ENCODE data around the gene NEAT1. TPM values are rescaled to one million over a fixed set of nuclear protein-coding genes. Genes with fewer than 3 reads are reported as not detected.

The NEAT1 gene
- total RNA-seq, 1 experiment from 2014 or later = 564 TPM

DNA sequence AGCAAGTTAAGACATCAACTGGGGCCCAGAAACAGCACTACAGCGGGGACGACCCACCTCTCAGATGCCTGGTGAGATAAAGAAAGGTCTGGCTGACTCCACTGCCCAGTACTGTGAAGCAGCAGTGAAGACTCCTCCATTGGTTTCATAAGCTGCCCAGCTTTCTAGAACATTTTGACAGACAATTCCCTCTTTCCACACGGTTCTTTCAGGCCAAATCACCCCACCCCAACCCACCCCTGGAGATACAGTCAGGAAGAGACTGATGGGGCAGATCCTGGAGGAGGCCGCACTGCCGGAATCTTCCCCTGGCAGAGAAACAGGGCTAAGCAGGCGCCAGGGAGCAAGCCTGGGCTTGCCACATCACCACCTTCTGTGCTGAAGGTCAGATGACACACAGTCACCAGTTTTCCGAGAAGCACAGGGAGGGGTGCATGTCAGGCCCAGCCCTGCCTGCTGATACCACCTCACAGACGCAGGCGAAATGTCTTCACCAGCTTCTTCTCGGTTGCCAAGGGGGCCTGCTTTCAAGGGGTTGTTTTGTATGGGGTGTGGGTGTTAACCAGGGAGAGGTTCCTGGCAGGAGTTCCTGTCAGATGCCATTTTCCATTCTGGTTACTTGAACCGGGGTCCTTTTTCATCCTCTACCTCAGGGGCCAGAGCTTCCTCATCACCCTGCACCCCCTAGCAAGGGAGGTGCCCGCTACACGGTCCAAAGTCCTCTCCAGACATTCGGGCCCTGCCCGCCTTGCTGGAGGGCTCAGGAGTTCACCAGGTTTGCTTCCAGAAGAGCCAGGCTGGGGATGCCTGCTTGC lies 1.4 kb upstream of the NEAT1 start:
- POLR2A ChIA-PET = interaction anchor here (1.1 to 15.5 kb wide), 7 partner anchors 25 to 146 kb away, joined by 3 to 910 read pairs (median 3); partner anchors contain the start of gene MALAT1

More for the DNA sequence above, 1.4 kb upstream of the NEAT1 start:
- ChIA-PET CTCF (no interaction called here), RAD21 (ENCODE audit: low non-redundant PET in 1 of 2, low total read pairs in 2 of 2, uncharacterized antibody in 2 of 2, unreplicated experiment in 2 of 2) (no interaction called here)
- DNase-seq (ENCODE audit: low read depth, low spot score) = peak; percentile 87
- Histone ChIP-seq H3K4me1 (ENCODE audit: control insufficient read depth in 1 of 2, insufficient read depth in 2 of 2, low read length in 2 of 2) (peaks cover 74 to 100% of the 10 kb centered on the region in 2 experiments), H3K79me2 (ENCODE audit: insufficient read depth, low read length) (peaks cover 44% of the 10 kb centered on the region), H3K4me2 (ENCODE audit: low read length) (peak overlapping the region; percentile 96), H4K20me1 (ENCODE audit: insufficient read depth) (peaks cover 24% of the 10 kb centered on the region), H3K9me2 (ENCODE audit: insufficient read depth) (no peaks in the 10 kb centered on the region), H2AFZ (ENCODE audit: low read depth, low read length, poor library complexity, severe bottlenecking) (no peak overlapping the region), H3K27me3 (ENCODE audit: insufficient read depth, low read length) (no peaks in the 10 kb centered on the region), H3K27ac (ENCODE audit: low read depth, low read length) (peak overlapping the region; percentile 100), H3K9me3 (ENCODE audit: control insufficient read depth in 1 of 2, insufficient read depth in 1 of 2, low read depth in 1 of 2, low read length in 2 of 2) (no peaks in the 10 kb centered on the region), H3K9ac (ENCODE audit: low read length) (peak overlapping the region; percentile 95), H3K4me3 (replicated peaks in 1 of 2; ENCODE audit: low read depth in 1 of 2, low read length in 2 of 2) (peak overlapping the region; percentile 51 to 77), H3K36me3 (ENCODE audit: control insufficient read depth in 1 of 2, insufficient read depth in 2 of 2, low read length in 2 of 2) (peaks cover 0 to 8% of the 10 kb centered on the region in 2 experiments; a peak in 1 of 4 replicates)
- peak; percentile 53 for TF ChIP-seq ZBTB33 (IDR thresholded peaks at IDR 0.05; ENCODE audit: extremely low read depth, insufficient replicate concordance, low read length)
- no peak for TF ChIP-seq CEBPB (IDR thresholded peaks at IDR 0.05; ENCODE audit: low read depth)
- TF ChIP-seq POLR2AphosphoS5 (IDR thresholded peaks at IDR 0.05; ENCODE audit: low read depth, low read length) = peak; percentile 82
- TF ChIP-seq TCF7L2 (IDR thresholded peaks at IDR 0.05; ENCODE audit: borderline replicate concordance, extremely low read depth, insufficient read depth, insufficient read length) = peak; percentile 84
- no TSS peak for BruUV-seq (replicated peaks)
- intact Hi-C loops (cut with micrococcal nuclease) = loop anchor here (2.0 kb wide), 1 partner anchor 38 kb away; the partner anchor contains the start of gene SLC25A45
- peak; percentile 43 for ATAC-seq
